GM23338 (cell line): ENCODE data around the gene USP19. TPM values are rescaled to one million over a fixed set of nuclear protein-coding genes. Genes with fewer than 3 reads are reported as not detected.
A peak's percentile ranks its signal among the peaks of the same experiment; 100 is the strongest.

ENCODE experiments used
- ATAC-seq: fragments of 200-7000 bp; cut with Tn5 transposase; 3 replicates; pipeline ENCODE4 v1.9.1; 2020
- DNase-seq: peaks from one replicate; pipeline ENCODE4 v3.0.0-alpha.2; 2015; ENCODE audit warnings: low spot score
- H2AFZ ChIP-seq: fragments of 200-600 bp; sonication (generic); 2 replicates; pipeline ENCODE4 v1.8.0; 2016; ENCODE audit warnings: antibody characterized with exemption, mild to moderate bottlenecking, moderate library complexity
- H3F3A ChIP-seq: fragments of 200-600 bp; sonication (generic); replicated peaks from 2 replicates; pipeline ENCODE4 v1.8.0; 2017; ENCODE audit warnings: antibody characterized with exemption, mixed run types, low read depth
- H3K27ac ChIP-seq: fragments of 200-600 bp; sonication (generic); 2 replicates; pipeline ENCODE4 v1.6.1; 2016; ENCODE audit warnings: low read depth
- H3K27me3 ChIP-seq: fragments of 200-600 bp; sonication (generic); 2 replicates; pipeline ENCODE4 v1.8.0; 2016; ENCODE audit warnings: mild to moderate bottlenecking, mixed run types, moderate library complexity; ENCODE audit not compliant: insufficient read depth
- H3K36me3 ChIP-seq: fragments of 200-600 bp; sonication (generic); 2 replicates; pipeline ENCODE4 v1.8.0; 2016; ENCODE audit warnings: mild to moderate bottlenecking; ENCODE audit not compliant: insufficient read depth
- H3K4me1 ChIP-seq: fragments of 200-600 bp; sonication (generic); 2 replicates; pipeline ENCODE4 v1.8.0; 2016; ENCODE audit warnings: mild to moderate bottlenecking, moderate library complexity; ENCODE audit not compliant: insufficient read depth
- H3K4me2 ChIP-seq: fragments of 200-600 bp; sonication (generic); 2 replicates; pipeline ENCODE4 v1.7.1; 2017; ENCODE audit warnings: mixed run types
- H3K4me3 ChIP-seq: fragments of 200-600 bp; sonication (generic); 2 replicates; pipeline ENCODE4 v1.6.1; 2016; ENCODE audit warnings: mixed run types
- H3K79me2 ChIP-seq: fragments of 200-600 bp; sonication (generic); replicated peaks from 2 replicates; pipeline ENCODE4 v1.8.0; 2017; ENCODE audit warnings: mild to moderate bottlenecking; ENCODE audit not compliant: insufficient read depth
- H3K9me2 ChIP-seq: fragments of 200-600 bp; sonication (generic); 2 replicates; pipeline ENCODE4 v1.8.0; 2017; ENCODE audit not compliant: insufficient read depth
- H4K20me1 ChIP-seq: fragments of 200-600 bp; sonication (generic); replicated peaks from 2 replicates; pipeline ENCODE4 v1.8.0; 2017; ENCODE audit warnings: mild to moderate bottlenecking; ENCODE audit not compliant: insufficient read depth
- H3K27ac Mint-ChIP-seq: 2 replicates; pipeline ENCODE4 v1.8.0; 2020; ENCODE audit warnings: inconsistent platforms, mild to moderate bottlenecking, moderate library complexity, mixed read lengths
- H3K27me3 Mint-ChIP-seq: 3 replicates; pipeline ENCODE4 v1.8.0; 2022; ENCODE audit warnings: low read depth, mild to moderate bottlenecking, moderate library complexity, mixed read lengths, inconsistent platforms; ENCODE audit not compliant: insufficient read depth, poor library complexity
- H3K36me3 Mint-ChIP-seq: 3 replicates; pipeline ENCODE4 v1.8.0; 2021; ENCODE audit warnings: low read depth, mild to moderate bottlenecking, inconsistent platforms, moderate library complexity, mixed read lengths
- H3K4me1 Mint-ChIP-seq: 3 replicates; pipeline ENCODE4 v1.8.0; 2020; ENCODE audit warnings: mild to moderate bottlenecking, inconsistent platforms, mixed read lengths
- H3K4me3 Mint-ChIP-seq: 3 replicates; pipeline ENCODE4 v1.8.0; 2021; ENCODE audit warnings: moderate library complexity, mild to moderate bottlenecking, inconsistent platforms, mixed read lengths
- H3K9me3 Mint-ChIP-seq: 3 replicates; pipeline ENCODE4 v1.8.0; 2020; ENCODE audit warnings: moderate library complexity, mild to moderate bottlenecking, inconsistent platforms, mixed read lengths
- CREB1 ChIP-seq: fragments of 250-450 bp; sonication (Bioruptor Pico); IDR thresholded peaks from 2 replicates; pipeline ENCODE4 v1.5.0; 2020; ENCODE audit warnings: low read depth, mild to moderate bottlenecking, moderate library complexity
- CTCF ChIP-seq, 2 experiments: fragments of 200-600 bp in 1 of 2; sonication (generic) in 1 of 2; conservative IDR thresholded peaks; 2 replicates each; pipeline versions ENCODE4 v1.5.1 to v1.6.1; 2016 to 2017; ENCODE audit warnings: antibody characterized with exemption in 2 of 2, low read depth in 2 of 2, mild to moderate bottlenecking in 2 of 2, moderate library complexity in 1 of 2
- EZH2 ChIP-seq: fragments of 200-600 bp; sonication (generic); IDR thresholded peaks from one replicate; pipeline ENCODE4 v1.8.0; 2017; ENCODE audit warnings: antibody characterized with exemption, mild to moderate bottlenecking, low read depth; ENCODE audit not compliant: unreplicated experiment
- EZH2phosphoT487 ChIP-seq: fragments of 200-600 bp; sonication (generic); IDR thresholded peaks from one replicate; pipeline ENCODE4 v1.8.1; 2018; ENCODE audit warnings: antibody characterized with exemption; ENCODE audit not compliant: unreplicated experiment
- JUNB ChIP-seq: IDR thresholded peaks from one replicate; pipeline ENCODE4 v1.6.1; 2016; ENCODE audit warnings: antibody characterized with exemption; ENCODE audit not compliant: unreplicated experiment
- NANOG ChIP-seq: IDR thresholded peaks from 2 replicates; pipeline ENCODE4 v1.6.1; 2016; ENCODE audit warnings: antibody characterized with exemption, borderline replicate concordance
- POLR2AphosphoS5 ChIP-seq: IDR thresholded peaks from 2 replicates; pipeline ENCODE4 v1.6.1; 2016; ENCODE audit warnings: antibody characterized with exemption, low read depth
- REST ChIP-seq: IDR thresholded peaks from one replicate; pipeline ENCODE4 v1.6.1; 2018; ENCODE audit warnings: antibody characterized with exemption; ENCODE audit not compliant: unreplicated experiment
- STAT1 ChIP-seq: IDR thresholded peaks from one replicate; pipeline ENCODE4 v1.6.1; 2016; ENCODE audit warnings: antibody characterized with exemption; ENCODE audit not compliant: unreplicated experiment
- ZNF114 ChIP-seq: fragments of 250-450 bp; sonication (Bioruptor Pico); IDR thresholded peaks from 2 replicates; pipeline ENCODE4 v1.5.0; 2020; ENCODE audit warnings: mild to moderate bottlenecking, moderate library complexity
- ZNF331 ChIP-seq: fragments of 250-450 bp; sonication (Bioruptor Pico); IDR thresholded peaks from 2 replicates; pipeline ENCODE4 v1.5.0; 2020; ENCODE audit warnings: low read depth, mild to moderate bottlenecking, moderate library complexity
- polyA plus RNA-seq: library from polyadenylated mRNA; unstranded; fragments of >200 nt; fragmentation: Nextera tagmentation; extraction: Ambion mirVana; gene quantifications from 2 replicates; pipeline ENCODE4 v1.2.1, GENCODE V29; 2016
- total RNA-seq: library from RNA; depleted of rRNA; stranded (reverse); fragments of >200 nt; shearing (Covaris generic); gene quantifications from 2 replicates; pipeline ENCODE4 v1.2.3, GENCODE V29; 2014
- TF ChIP-seq, protein P1 (sequence below): IDR thresholded peaks from 2 replicates; pipeline ENCODE4 v1.6.1; 2016; ENCODE audit warnings: antibody characterized with exemption
- TF ChIP-seq, protein P2 (sequence below): fragments of 250-450 bp; sonication (Bioruptor Pico); IDR thresholded peaks from 2 replicates; pipeline ENCODE4 v1.5.0; 2020; ENCODE audit warnings: mild to moderate bottlenecking, moderate library complexity

Gene USP19
- total and polyA plus RNA-seq, 2 experiments from 2014 or later: 13.2 to 62.0 TPM

DNA sequence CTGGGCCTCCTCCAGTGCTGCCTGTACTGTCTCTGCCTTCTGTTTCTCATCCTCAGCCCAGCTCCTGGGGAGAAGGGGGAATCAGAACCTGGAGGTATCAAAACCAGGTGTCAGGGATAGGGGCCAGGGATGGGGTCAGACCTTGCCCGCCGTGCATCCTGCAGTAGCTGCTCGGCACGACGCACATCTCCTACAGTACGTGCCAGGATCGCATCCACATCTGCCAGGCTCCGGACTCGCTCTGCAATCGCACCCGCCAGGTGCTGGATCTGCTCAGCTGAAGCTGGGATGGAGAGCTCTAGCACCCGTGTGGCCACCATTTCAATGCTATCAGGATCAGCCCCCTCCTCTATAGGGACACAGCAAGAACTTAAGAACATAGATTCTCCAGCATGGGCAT, 1.4 kb upstream of the USP19 start:
- Mint-ChIP-seq H3K9me3 (no peaks in the 10 kb centered on the region; the same call in 2 of the 3 replicates), H3K36me3 (peaks cover 24% of the 10 kb centered on the region), H3K4me1 (peaks cover 4% of the 10 kb centered on the region; the same call in 2 of the 3 replicates)

More for the DNA sequence above, 1.4 kb upstream of the USP19 start:
- ATAC-seq (no peak), DNase-seq (no peak)
- peak overlapping the region; percentile 24; the same call in 1 of the 3 replicates for H3K4me3 Mint-ChIP-seq
- H3K27me3 Mint-ChIP-seq: peaks cover 5% of the 10 kb centered on the region
- H3K27ac ChIP-seq: no peak overlapping the region
- peaks cover 4% of the 10 kb centered on the region; the same call in 1 of the 2 replicates for H3K4me1 ChIP-seq
- H4K20me1 ChIP-seq: no peaks in the 10 kb centered on the region
- peaks cover 10% of the 10 kb centered on the region for H3K79me2 ChIP-seq
- no peak overlapping the region for H2AFZ ChIP-seq
- no peak overlapping the region for H3K4me3 ChIP-seq
- H3K27me3 ChIP-seq: no peaks in the 10 kb centered on the region
- TF ChIP-seq REST (no peak), JUNB (no peak), ZNF114 (CRISPR knock-in tag) (no peak), EZH2 (no peak), STAT1 (no peak), ZNF331 (CRISPR knock-in tag) (no peak), POLR2AphosphoS5 (no peak), CREB1 (no peak), NANOG (no peak), EZH2phosphoT487 (no peak), CTCF (conservative IDR thresholded peaks at IDR 0.05; ENCODE audit: low read depth in 2 of 2) (no peak)
- TF ChIP-seq, protein P1, sequence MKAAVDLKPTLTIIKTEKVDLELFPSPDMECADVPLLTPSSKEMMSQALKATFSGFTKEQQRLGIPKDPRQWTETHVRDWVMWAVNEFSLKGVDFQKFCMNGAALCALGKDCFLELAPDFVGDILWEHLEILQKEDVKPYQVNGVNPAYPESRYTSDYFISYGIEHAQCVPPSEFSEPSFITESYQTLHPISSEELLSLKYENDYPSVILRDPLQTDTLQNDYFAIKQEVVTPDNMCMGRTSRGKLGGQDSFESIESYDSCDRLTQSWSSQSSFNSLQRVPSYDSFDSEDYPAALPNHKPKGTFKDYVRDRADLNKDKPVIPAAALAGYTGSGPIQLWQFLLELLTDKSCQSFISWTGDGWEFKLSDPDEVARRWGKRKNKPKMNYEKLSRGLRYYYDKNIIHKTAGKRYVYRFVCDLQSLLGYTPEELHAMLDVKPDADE: no peak
- TF ChIP-seq, protein P2, sequence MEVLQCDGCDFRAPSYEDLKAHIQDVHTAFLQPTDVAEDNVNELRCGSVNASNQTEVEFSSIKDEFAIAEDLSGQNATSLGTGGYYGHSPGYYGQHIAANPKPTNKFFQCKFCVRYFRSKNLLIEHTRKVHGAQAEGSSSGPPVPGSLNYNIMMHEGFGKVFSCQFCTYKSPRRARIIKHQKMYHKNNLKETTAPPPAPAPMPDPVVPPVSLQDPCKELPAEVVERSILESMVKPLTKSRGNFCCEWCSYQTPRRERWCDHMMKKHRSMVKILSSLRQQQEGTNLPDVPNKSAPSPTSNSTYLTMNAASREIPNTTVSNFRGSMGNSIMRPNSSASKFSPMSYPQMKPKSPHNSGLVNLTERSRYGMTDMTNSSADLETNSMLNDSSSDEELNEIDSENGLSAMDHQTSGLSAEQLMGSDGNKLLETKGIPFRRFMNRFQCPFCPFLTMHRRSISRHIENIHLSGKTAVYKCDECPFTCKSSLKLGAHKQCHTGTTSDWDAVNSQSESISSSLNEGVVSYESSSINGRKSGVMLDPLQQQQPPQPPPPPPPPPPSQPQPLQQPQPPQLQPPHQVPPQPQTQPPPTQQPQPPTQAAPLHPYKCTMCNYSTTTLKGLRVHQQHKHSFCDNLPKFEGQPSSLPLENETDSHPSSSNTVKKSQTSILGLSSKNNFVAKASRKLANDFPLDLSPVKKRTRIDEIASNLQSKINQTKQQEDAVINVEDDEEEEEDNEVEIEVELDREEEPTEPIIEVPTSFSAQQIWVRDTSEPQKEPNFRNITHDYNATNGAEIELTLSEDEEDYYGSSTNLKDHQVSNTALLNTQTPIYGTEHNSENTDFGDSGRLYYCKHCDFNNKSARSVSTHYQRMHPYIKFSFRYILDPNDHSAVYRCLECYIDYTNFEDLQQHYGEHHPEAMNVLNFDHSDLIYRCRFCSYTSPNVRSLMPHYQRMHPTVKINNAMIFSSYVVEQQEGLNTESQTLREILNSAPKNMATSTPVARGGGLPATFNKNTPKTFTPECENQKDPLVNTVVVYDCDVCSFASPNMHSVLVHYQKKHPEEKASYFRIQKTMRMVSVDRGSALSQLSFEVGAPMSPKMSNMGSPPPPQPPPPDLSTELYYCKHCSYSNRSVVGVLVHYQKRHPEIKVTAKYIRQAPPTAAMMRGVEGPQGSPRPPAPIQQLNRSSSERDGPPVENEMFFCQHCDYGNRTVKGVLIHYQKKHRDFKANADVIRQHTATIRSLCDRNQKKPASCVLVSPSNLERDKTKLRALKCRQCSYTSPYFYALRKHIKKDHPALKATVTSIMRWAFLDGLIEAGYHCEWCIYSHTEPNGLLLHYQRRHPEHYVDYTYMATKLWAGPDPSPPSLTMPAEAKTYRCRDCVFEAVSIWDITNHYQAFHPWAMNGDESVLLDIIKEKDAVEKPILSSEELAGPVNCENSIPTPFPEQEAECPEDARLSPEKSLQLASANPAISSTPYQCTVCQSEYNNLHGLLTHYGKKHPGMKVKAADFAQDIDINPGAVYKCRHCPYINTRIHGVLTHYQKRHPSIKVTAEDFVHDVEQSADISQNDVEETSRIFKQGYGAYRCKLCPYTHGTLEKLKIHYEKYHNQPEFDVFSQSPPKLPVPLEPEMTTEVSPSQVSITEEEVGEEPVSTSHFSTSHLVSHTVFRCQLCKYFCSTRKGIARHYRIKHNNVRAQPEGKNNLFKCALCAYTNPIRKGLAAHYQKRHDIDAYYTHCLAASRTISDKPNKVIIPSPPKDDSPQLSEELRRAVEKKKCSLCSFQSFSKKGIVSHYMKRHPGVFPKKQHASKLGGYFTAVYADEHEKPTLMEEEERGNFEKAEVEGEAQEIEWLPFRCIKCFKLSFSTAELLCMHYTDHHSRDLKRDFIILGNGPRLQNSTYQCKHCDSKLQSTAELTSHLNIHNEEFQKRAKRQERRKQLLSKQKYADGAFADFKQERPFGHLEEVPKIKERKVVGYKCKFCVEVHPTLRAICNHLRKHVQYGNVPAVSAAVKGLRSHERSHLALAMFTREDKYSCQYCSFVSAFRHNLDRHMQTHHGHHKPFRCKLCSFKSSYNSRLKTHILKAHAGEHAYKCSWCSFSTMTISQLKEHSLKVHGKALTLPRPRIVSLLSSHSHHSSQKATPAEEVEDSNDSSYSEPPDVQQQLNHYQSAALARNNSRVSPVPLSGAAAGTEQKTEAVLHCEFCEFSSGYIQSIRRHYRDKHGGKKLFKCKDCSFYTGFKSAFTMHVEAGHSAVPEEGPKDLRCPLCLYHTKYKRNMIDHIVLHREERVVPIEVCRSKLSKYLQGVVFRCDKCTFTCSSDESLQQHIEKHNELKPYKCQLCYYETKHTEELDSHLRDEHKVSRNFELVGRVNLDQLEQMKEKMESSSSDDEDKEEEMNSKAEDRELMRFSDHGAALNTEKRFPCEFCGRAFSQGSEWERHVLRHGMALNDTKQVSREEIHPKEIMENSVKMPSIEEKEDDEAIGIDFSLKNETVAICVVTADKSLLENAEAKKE (CRISPR knock-in tag): no peak
- H3K9me2 ChIP-seq: no peaks in the 10 kb centered on the region
- H3K27ac Mint-ChIP-seq: peak overlapping the region; percentile 83; the same call in 1 of the 2 replicates
- H3F3A ChIP-seq: peaks cover 21% of the 10 kb centered on the region
- peaks cover 5% of the 10 kb centered on the region; the same call in 1 of the 2 replicates for H3K36me3 ChIP-seq
- H3K4me2 ChIP-seq: no peak overlapping the region
